IgD-negative memory B cell (primary cell): ENCODE results near the gene FGF9. TPM values are rescaled to one million over a fixed set of nuclear protein-coding genes. Genes with fewer than 3 reads are reported as not detected.

Experiments
- H3K27ac Mint-ChIP-seq, 3 donors: one replicate each; pipeline ENCODE4 v1.8.0; 2020 to 2022; ENCODE audit warnings: mild to moderate bottlenecking in 3 of 3, mixed read lengths in 3 of 3, moderate library complexity in 1 of 3
- H3K27me3 Mint-ChIP-seq: one replicate; pipeline ENCODE4 v1.8.0; 2021; ENCODE audit warnings: mixed read lengths
- H3K36me3 Mint-ChIP-seq: one replicate; pipeline ENCODE4 v1.8.0; 2020; ENCODE audit warnings: mild to moderate bottlenecking, mixed read lengths
- H3K4me1 Mint-ChIP-seq, 3 donors: one replicate each; pipeline ENCODE4 v1.8.0; 2020 to 2022; ENCODE audit warnings: mixed read lengths in 3 of 3, mild to moderate bottlenecking in 1 of 3
- H3K4me3 Mint-ChIP-seq, 4 donors: one replicate each; pipeline ENCODE4 v1.8.0; 2020 to 2022; ENCODE audit warnings: mild to moderate bottlenecking in 4 of 4, mixed read lengths in 4 of 4, moderate library complexity in 3 of 4
- H3K9me3 Mint-ChIP-seq, 3 donors: one replicate each; pipeline ENCODE4 v1.8.0; 2020 to 2021; ENCODE audit warnings: mixed read lengths in 3 of 3, mild to moderate bottlenecking in 1 of 3
- polyA plus RNA-seq: library from polyadenylated mRNA; unstranded; fragments of 300-500 nt; fragmentation: Illumina TruSeq; gene quantifications from one replicate; pipeline ENCODE4 v1.2.3, GENCODE V29; 2021

The FGF9 gene
- polyA plus RNA-seq, 1 donor from 2014 or later, result 3.6 TPM

GRCh38 chr13:21744149-21744548 lies 73.3 kb downstream of the FGF9 start:
- Mint-ChIP-seq H3K4me1 (no peaks in the 10 kb centered on the region), H3K9me3 (no peaks in the 10 kb centered on the region), H3K27ac (no peak overlapping the region), H3K27me3 (no peaks in the 10 kb centered on the region), H3K36me3 (no peaks in the 10 kb centered on the region), H3K4me3 (no peak overlapping the region)

DNA sequence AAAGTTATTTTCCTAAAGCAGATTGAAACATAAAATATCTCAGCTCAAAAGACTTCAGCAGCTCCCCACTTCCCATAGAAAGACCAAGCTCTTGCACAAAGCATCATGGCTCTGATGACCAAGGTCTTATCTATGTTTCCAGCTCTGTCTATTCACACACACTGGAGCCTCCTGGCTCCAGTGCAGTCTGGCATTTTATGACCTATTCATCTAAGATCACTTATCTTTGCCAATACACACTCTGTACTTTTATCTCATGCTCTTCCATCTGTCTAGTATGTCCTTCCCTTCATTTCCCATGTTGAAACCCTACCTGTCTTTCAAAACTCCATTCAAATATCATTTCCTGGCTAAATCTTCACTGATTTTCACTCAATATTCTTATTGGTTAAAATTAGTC lies 74.4 kb downstream of the FGF9 start:
- no peaks in the 10 kb centered on the region for H3K4me1 Mint-ChIP-seq
- peaks cover 3% of the 10 kb centered on the region for H3K27me3 Mint-ChIP-seq
- peaks cover 0 to 8% (median 4%) of the 10 kb centered on the region in 3 donors for H3K9me3 Mint-ChIP-seq
- no peak overlapping the region for H3K4me3 Mint-ChIP-seq
- H3K27ac Mint-ChIP-seq, result no peak overlapping the region
- no peaks in the 10 kb centered on the region for H3K36me3 Mint-ChIP-seq

GRCh38 chr13:21747456-21747855 lies 76.6 kb downstream of the FGF9 start:
- H3K27ac Mint-ChIP-seq, result no peak overlapping the region
- no peaks in the 10 kb centered on the region for H3K4me1 Mint-ChIP-seq
- no peak overlapping the region for H3K4me3 Mint-ChIP-seq
- no peaks in the 10 kb centered on the region for H3K36me3 Mint-ChIP-seq
- H3K27me3 Mint-ChIP-seq, result peaks cover 3% of the 10 kb centered on the region
- H3K9me3 Mint-ChIP-seq, result peaks cover 3 to 8% (median 5%) of the 10 kb centered on the region in 3 donors

DNA sequence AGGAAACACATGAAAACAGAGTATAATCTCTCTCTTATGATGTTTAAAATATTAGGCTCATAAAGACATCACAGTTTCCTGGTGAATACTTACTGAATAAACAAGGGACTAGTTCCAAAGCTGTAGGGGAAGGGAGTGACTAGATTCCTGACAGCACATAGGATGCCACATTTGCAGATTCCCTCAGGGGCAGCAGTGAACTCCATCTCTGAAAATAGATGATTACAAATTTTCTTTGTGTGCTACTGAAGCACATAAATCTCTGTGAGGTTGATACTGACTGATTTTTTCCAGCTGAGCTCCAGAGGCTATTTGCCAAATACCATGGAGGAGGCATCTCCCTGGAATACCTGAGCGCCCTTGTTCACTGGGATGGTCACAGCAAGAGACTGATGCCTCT lies 77.3 kb downstream of the FGF9 start:
- Mint-ChIP-seq H3K27me3 (peaks cover 3% of the 10 kb centered on the region), H3K27ac (no peak overlapping the region), H3K4me1 (no peaks in the 10 kb centered on the region), H3K36me3 (no peaks in the 10 kb centered on the region), H3K4me3 (no peak overlapping the region), H3K9me3 (peaks cover 3 to 8% (median 5%) of the 10 kb centered on the region in 3 donors)

DNA sequence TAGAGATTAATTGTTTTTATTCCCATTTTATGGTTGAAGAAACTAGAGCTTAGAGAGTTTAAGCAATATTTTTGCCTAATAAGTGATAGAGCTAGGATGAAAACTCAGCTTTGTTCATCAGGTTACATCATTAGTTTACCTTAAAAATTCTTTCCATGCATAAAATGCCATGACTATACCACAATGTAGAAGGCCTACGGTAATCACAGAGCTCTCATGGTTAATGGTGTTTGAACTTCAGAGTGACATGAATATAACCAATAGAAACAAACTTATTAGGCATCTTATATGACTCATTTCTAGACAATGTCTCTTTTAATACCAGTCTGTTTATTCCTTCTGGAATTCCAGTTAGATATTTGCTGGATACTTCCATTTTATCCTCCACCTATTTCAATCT lies 78.5 kb downstream of the FGF9 start:
- H3K36me3 Mint-ChIP-seq, result no peaks in the 10 kb centered on the region

DNA sequence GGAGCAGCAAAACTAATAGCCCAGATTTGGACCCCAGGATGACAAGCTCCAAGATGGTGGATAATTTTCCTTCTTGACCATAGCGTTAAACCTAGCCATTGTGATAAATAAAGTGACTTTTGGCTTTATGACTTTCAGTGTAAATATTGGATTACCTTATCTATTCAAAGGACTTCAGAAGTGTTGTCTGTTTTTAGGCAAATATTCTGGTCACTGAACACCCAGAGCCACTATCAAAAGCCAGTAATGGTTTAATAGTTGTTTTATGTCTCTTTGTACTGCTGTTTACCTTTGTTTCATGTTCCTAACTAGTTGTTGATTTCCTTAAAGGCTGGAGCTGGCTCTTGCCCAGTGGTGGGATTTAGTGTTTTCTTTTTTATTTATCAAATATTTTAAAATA lies 81.6 kb downstream of the FGF9 start:
- Mint-ChIP-seq H3K36me3 (no peaks in the 10 kb centered on the region), H3K9me3 (peaks cover 3 to 8% (median 5%) of the 10 kb centered on the region in 3 donors), H3K4me3 (no peak overlapping the region), H3K4me1 (peaks cover 0 to 1% (median 0%) of the 10 kb centered on the region in 3 donors), H3K27ac (no peak overlapping the region), H3K27me3 (peaks cover 3% of the 10 kb centered on the region)

More for the DNA sequence above, 78.5 kb downstream of the FGF9 start:
- no peaks in the 10 kb centered on the region for H3K4me1 Mint-ChIP-seq
- peaks cover 3% of the 10 kb centered on the region for H3K27me3 Mint-ChIP-seq
- H3K27ac Mint-ChIP-seq, result no peak overlapping the region
- H3K4me3 Mint-ChIP-seq, result no peak overlapping the region
- H3K9me3 Mint-ChIP-seq, result peaks cover 3 to 8% (median 5%) of the 10 kb centered on the region in 3 donors

- Mint-ChIP-seq H3K4me1 (peaks cover 0 to 1% (median 0%) of the 10 kb centered on the region in 3 donors), H3K9me3 (peaks cover 3 to 8% (median 5%) of the 10 kb centered on the region in 3 donors), H3K27ac (no peak overlapping the region), H3K36me3 (no peaks in the 10 kb centered on the region), H3K4me3 (no peak overlapping the region), H3K27me3 (peaks cover 3% of the 10 kb centered on the region)
These were observed 82.3 kb downstream of the FGF9 start for GRCh38 chr13:21753117-21753729.

Other genes starting within 250 kb of the FGF9 start
- 24.3 TPM for gene ZDHHC20, start 211.8 kb upstream of the FGF9 start, polyA plus RNA-seq
- gene MICU2, start 66.9 kb upstream of the FGF9 start, polyA plus RNA-seq, result 53.3 TPM